Measurements from ENCODE around the gene KCTD6.

KCTD6 gene

GRCh38 chr3:58487140-58487886, 4.6 kb upstream of the KCTD6 start:
- peak; percentile 81 for DNase-seq

- DNase-seq = no peak
These were observed 2.9 kb upstream of the KCTD6 start for GRCh38 chr3:58488967-58489366.

GRCh38 chr3:58490860-58491501, 915 bp upstream of the KCTD6 start:
- no peak for DNase-seq

GRCh38 chr3:58492494-58492905, 604 bp downstream of the KCTD6 start:
- DNase-seq = peak; percentile 24

- no peak for DNase-seq
These were observed 2.2 kb downstream of the KCTD6 start for GRCh38 chr3:58494107-58494506.

- peak; percentile 38 for DNase-seq
These were observed 3.2 kb downstream of the KCTD6 start for GRCh38 chr3:58495101-58495500.

- no peak for DNase-seq
These were observed 4.4 kb downstream of the KCTD6 start for GRCh38 chr3:58496206-58496857.

- DNase-seq = no peak
These were observed 5.2 kb downstream of the KCTD6 start for GRCh38 chr3:58497097-58497496.

- DNase-seq = no peak
These were observed 11.0 kb downstream of the KCTD6 start for GRCh38 chr3:58502872-58503271.

GRCh38 chr3:58507356-58508078, 15.6 kb downstream of the KCTD6 start:
- DNase-seq = no peak

GRCh38 chr3:58508437-58508836, 16.5 kb downstream of the KCTD6 start:
- no peak for DNase-seq

- no peak for DNase-seq
These were observed 22.5 kb downstream of the KCTD6 start for GRCh38 chr3:58514405-58514804.

GRCh38 chr3:58518291-58518789, 26.4 kb downstream of the KCTD6 start:
- DNase-seq = no peak

- DNase-seq = no peak
These were observed 27.9 kb downstream of the KCTD6 start for GRCh38 chr3:58519668-58520402.

GRCh38 chr3:58520403-58521335, 28.8 kb downstream of the KCTD6 start:
- DNase-seq = no peak

- no peak for DNase-seq
These were observed 29.4 kb downstream of the KCTD6 start for GRCh38 chr3:58521336-58521670.

- DNase-seq = no peak
These were observed 30.2 kb downstream of the KCTD6 start for GRCh38 chr3:58521917-58522631.

GRCh38 chr3:58522759-58523425, 31.0 kb downstream of the KCTD6 start:
- DNase-seq = no peak

- DNase-seq = no peak
These were observed 32.5 kb downstream of the KCTD6 start for GRCh38 chr3:58524326-58524888.

GRCh38 chr3:58526515-58526957, 34.6 kb downstream of the KCTD6 start:
- peak; percentile 90 for DNase-seq
